ENCODE measurements around the gene KIAA1217.

The KIAA1217 gene

DNA sequence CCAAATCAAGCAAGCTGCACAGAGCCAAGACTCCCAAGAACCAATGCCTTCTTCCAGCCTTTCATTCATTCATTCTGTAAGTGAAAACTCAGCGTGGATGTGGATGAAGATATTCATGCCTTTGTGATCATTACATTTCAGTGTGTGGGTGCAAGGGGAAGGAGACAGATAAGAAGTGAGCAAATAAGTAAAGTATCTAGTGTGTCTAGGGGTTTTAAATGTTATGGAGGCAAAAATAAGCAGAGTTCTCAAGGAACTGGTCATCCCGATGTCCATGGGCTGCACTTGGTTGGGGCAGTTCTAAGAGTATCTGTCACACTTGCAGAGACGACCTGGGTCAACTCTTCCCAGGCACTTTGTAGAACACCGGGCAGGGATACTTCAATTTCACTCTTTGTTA, 149.1 kb downstream of the KIAA1217 start:
- no peak for DNase-seq (ENCODE audit: low read depth in 2 of 2, low spot score in 1 of 2)

DNA sequence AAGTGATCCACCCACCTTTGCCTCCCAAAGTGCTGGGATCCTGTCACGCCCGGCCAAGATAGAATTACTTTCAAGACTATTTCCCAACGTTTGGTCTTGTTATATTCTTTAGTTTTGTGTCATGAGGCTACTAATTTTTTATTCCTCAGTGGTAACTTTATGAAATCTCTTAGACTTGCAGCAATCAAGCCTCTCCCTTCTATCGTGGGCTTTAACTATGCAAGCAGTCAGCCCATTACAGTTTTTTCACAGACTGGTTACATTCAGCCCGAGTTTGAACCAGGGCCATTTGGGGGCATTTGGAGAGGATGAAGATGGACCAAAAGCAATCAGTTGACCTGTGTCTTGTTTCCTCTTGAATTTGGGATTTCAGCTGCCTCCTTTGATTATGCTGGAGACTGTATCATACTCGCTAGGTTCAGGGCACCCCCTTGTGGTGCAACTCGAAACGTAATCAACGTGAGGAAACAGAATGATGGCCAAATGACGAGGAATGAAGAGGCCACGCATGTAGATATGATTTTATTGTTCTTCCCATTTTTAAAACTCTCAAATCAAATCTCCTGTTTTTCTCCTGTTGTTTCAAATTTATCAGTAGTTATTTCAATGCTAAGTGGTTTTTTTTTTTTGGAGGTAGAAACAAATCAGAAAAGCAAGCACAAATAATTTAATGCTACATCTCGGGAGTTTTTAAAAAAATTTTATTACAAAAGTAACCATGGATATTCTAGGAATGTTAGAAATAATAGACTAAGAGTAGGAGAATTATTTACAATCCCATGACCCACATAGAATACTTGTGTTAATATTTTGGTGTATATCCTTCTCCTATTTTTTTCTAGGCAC, 151.6 kb downstream of the KIAA1217 start:
- DNase-seq (ENCODE audit: low read depth in 2 of 2, low spot score in 1 of 2) = no peak

DNA sequence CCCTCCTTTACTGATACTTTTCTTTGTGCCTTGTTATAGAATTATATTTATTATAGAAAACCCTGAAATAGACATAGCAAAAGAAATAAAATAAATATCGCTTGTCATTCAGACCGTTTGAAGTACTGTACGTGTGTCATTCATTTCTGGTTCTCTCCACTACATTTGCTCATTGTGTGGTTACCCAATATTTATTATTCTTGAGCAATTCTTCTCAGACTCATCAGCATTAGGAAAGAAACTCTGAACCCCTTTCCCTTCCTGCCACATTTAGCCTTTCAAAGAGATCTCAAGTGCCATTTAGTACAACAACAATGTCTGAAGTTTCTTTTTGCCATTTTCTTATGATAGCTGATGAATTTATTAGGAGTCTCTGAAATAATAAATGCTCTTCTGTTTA, 154.1 kb downstream of the KIAA1217 start:
- DNase-seq (ENCODE audit: low read depth in 2 of 2, low spot score in 1 of 2) = no peak

DNA sequence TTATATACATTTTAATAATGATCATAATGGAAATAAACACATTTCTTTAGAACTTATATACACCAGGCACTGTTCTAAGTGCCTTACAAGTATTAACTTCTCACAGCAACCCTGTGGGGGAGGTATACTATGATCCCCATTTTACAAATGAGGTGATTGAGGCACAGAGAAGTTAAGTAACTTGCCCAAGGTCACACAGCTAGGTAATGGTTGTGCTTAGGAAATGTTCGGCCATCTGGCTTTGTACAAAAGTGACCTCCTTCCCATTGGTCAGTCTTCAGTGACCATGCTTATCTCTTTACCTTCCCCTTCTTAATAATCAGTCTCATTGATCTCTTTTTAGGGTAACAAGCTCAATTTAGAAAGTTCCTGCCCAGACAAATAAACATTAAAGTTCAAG, 158.8 kb downstream of the KIAA1217 start:
- DNase-seq (ENCODE audit: low read depth in 2 of 2, low spot score in 1 of 2) = no peak

DNA sequence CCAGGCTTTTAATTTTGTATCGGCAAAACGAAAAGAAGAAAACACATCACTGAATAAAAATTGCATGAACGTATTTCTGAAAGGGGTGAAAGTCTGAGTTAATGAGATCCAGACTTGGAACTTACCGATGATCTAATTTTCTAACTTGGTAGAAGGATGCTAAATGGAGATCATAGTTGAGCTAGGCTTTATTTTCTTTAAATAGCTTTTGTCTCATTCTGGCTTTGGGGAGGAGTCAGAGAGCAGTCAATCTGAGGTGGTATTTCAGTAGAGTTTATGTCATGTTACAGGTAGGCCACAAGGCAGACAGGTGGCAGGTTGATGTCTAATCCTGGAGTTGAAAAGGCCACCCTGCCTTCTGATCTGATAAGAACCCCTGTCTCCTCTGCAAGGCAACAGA, 161.9 kb downstream of the KIAA1217 start:
- DNase-seq (ENCODE audit: low read depth in 2 of 2, low spot score in 1 of 2) = no peak

DNA sequence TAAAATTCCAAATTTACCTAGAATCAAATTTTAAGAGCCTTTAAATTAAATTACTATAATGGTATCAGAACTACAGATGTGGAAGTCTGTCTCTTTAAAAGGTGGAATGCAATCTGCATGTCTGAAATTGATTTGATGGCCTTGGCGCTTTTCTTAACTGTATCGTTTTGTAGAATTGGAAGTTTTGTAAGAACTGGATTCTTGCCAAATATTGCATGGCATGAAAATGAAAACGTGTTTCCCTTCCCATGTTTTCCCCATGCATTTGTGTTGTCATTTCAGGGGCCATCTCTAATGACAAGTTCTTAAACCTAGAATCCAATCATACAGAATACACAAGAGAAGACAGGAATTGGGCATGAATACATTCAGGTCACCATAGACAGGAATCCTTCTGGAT, 162.5 kb downstream of the KIAA1217 start:
- no peak for DNase-seq (ENCODE audit: low read depth in 2 of 2, low spot score in 1 of 2)

DNA sequence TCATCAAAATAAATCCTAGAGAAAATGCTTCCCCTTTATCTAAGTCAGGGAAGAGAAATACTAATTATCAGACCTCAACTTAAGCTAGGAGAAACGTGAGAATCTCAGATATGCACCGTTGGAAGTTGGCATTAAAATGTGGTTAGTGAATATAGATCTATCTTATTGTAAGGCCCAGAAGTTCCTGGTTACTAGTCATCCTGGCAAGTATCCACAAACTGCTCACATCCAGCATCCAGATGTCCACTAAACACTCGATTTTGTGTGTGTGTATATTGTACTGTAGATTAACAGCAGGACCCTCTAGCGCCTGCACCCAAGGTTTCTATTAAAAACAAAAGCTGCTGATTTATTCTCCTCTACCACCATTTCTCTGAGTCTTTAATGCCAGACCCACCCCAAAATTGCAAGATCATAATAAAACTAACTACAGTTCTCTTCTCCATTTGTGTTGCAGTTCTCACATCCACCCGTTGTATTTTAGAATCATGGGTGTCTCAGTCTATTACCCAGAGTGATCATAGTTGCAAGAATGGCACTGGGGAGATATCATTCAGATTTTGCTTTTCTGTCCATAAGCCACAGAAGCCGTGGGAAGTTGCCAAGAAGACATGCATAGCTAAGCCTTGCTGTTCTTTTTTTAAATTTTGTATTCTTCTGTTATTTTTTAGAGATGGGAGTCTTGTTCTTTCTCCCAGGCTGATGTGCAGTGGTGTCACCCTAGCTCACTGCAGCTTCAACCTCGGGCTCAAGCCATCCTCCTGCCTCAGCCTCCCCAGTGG, 165.4 kb downstream of the KIAA1217 start:
- no peak for DNase-seq (ENCODE audit: low read depth in 2 of 2, low spot score in 1 of 2)

DNA sequence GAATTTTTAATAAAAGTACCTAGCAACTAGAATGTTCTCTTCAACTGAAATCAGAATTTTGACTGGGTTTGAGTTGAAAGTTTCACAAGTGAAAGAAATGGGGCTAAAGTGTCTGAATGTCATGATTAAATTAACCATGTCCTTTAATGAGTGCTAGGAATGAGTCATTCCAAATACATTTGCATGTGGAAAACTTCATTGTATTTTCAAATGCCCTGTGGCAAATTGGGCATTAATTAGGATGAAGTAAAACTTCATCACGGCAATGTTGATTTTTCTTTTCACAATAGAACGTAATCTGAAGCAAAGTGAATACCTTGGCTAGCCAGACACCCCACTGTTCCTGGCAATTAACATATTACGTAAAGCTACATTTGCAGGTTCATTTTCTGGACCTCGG, 166.6 kb downstream of the KIAA1217 start:
- no peak for DNase-seq (ENCODE audit: low read depth in 2 of 2, low spot score in 1 of 2)

DNA sequence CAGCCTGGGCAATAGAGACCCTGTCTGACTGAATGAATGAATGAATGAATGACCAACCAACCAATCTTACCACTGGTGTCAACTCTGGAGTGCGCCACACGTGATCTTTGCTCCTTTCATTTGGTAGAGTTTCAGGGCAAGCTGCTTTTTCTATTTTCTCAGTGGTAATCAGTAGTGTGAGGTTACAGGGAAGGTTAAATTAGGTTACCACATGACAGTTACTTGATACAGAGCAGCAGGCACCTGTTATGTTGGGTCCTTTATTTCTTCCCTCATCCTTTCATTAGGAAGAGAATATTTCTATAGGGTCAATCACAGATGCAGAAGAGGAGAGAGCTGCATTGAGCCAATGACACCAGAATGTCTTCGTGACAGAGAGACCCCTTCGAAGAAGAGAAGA, 167.8 kb downstream of the KIAA1217 start:
- no peak for DNase-seq (ENCODE audit: low read depth in 2 of 2, low spot score in 1 of 2)

DNA sequence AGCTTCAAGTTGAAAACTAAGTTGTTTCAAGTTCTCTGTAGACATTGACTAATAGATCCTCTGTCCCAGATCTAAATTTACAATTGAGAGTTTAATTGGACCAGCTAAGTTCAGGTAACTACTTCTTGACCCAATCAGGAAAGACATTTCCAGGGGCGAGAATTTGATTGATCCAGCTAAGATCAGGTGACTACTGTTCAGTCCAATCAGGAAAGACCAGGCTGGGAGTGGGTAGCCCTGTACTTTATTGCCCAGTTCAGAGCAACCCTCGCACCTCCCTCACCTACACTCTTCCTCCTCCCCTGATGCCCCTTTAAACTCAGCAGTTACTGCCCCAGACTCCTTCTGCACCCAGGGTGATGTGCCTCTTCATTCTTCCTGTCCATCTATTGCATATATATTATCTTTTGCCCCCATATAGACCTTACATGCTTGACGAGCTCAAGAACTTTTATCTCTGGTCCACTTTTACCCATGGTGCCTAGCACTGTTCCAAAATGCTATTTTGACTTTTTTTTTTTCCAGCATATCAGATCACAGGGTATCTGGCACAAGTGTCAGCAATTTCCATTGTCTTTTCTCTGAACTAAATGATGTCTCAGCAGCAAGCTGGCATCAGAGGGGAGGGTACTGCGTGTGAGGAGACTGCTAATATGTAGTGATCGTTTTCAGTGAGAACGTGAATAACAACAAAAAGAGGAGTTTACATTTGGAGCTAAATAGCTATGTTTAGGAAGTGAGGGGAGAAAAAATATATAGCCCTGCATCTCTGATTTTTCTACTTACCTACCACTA, 169.4 kb downstream of the KIAA1217 start:
- no peak for DNase-seq (ENCODE audit: low read depth in 2 of 2, low spot score in 1 of 2)

DNA sequence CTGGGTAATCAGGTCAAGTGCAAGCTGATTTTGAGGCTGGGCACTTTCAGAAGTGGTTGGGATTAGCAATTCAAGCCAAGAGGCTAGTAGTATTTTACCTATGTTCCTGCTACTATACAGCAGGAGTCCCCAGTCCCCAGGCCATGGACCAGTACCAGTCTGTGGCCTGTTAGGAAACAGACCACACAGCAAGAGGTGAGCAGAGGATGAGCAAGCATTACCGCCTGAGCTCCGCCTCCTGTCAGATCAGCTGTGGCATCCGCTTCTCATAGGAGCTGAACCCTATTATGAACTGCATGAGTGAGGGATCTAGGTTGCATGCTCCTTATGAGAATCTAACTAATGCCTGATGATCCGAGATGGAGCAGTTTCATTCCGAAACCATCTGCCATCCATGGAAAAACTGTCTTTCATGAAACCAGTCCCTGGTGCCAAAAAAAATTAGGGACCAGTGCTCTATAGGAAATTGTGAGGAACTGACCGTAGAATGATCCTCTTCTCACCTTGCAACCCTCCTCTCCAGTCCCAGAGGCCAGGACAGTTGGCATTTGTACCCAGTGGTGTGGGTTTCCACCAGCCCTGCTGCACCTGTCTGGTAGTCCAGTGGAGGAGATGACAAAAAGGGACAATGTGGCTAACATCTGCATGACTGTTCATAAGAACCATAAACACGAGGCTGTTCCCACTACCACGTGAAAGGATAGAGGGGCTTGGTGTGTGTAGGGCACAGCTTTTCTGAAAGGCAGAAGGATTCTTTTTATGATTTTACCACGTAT, 172.5 kb downstream of the KIAA1217 start:
- no peak for DNase-seq (ENCODE audit: low read depth in 2 of 2, low spot score in 1 of 2)

DNA sequence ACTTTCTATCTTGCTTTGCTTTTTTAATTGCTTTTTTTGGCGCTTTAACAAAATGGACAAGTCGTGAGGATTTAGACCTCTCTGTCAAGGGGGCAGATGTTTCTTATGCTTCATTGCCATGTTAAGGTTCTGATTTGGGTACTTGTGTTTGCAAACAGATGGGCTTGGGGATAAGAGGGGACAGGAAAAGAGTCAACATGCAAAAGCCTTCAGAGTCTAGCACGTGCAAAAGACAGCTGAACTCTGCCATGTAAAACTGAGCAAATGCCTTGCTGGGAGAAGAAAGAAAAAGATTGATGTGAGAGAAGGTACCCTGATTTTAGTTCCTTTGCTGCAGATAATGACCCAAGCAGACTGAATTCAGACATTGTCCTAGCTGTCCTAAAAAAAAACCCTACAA, 173.1 kb downstream of the KIAA1217 start:
- no peak for DNase-seq (ENCODE audit: low read depth in 2 of 2, low spot score in 1 of 2)

DNA sequence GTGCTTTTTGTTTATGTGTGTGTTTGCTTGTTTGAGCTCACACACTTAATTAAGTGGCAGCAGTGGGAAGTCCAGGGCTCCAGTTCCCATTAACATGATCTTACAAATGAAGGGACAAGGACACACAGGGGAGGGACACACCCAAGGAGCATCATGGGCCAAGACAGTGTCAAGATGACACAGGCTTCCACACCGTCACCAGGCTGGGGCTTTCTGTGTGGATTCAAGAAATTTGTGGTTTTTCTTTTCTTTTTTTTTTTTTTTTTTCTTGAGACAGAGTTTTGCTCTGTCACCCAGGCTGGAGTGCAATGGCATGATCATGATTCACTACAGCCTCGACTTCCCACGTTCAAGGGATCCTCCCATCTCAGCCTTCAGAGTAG, 173.6 kb downstream of the KIAA1217 start:
- DNase-seq (ENCODE audit: low read depth in 2 of 2, low spot score in 1 of 2) = no peak

DNA sequence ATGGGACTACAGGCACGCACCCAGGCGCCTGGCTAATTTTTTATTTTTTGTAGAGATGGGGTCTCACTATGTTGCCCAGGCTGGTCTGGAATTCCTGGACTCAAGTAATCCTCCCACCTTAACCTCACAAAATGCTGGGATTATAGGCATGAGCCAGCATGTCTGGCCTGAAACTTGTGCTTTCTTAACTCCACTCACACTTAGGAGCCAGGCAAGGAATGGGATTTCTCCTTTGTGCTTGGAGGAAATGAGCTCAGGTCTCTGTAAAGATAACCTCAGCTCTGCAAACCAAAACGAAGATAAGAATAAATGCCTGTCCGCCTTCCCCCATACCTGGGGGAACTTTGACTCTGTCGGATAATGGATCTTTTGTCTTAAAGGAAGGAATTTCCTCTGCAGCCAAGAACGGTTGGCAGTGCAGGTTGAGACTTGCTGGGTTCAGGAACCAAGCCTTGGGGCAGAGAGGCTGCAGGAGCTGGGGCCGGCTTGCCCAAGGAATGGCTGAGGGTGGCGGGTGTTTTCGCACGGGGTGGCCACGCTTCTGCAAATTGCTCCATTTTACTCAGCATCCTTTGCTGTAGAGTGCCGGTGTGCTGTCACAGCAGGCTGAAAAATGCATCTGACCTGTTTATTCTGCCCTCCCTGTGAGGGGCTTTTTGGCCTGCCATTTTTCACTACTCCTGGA, 174.2 kb downstream of the KIAA1217 start:
- DNase-seq (ENCODE audit: low read depth in 2 of 2, low spot score in 1 of 2) = no peak

DNA sequence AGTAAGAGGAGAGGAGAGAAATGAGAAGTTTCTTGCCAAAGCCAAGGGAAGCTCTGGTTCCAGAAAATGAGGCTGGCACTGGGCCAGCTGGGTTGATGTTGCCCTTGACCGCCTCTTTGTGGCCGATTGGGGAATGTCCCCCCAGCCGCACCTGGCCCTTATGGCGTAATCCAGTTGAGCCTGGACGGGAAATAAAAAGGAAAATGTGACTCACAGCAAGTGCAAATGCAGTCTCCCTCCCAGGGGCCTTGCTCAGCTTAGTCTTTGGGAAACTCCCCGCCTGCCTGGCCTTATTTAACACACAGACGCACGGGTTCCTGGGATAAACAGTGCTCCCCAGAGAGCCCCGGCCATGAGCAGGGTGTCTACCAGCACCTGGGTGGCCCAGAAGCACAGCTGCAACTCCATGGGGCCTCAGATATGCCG, 174.8 kb downstream of the KIAA1217 start:
- no peak for DNase-seq (ENCODE audit: low read depth in 2 of 2, low spot score in 1 of 2)

DNA sequence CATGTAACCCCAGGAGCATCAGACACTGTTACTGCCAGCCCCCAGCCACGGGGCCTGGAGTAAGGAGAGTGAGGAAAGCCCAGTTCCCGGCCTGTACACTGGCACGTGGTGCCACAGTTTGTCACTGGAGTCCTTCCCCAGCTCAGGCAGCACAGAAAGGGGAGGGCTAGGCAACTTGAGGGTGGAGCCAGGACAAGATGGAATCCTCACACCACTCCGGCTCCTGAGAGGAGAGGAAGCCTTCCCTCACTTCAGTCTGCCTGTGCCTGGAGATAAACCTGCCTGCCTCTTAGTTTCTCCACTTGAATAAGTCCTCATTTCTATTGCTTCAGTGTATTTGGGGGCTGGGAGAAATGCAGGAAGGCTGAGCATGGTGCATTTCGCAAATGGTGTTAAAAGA, 176.0 kb downstream of the KIAA1217 start:
- DNase-seq (ENCODE audit: low read depth in 2 of 2, low spot score in 1 of 2) = no peak

DNA sequence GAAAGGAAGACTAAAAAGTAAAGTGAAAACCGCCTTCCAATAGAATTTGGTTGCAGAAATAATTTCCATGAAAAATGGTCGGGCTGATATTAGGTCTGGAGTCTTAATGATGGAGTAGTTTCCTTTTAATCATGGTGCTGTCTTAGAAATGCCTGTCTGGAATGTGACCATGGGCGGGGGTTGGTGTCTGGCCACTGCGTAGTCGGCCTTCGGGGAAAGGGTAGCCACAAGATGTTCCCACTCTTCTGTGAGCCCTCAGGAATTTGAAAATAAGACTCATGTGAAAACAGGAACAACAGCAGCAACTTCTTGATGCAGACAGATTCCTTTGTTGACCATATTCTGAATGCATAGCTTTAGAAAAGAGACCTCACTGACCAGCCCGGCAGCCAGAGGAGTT, 176.8 kb downstream of the KIAA1217 start:
- no peak for DNase-seq (ENCODE audit: low read depth in 2 of 2, low spot score in 1 of 2)

DNA sequence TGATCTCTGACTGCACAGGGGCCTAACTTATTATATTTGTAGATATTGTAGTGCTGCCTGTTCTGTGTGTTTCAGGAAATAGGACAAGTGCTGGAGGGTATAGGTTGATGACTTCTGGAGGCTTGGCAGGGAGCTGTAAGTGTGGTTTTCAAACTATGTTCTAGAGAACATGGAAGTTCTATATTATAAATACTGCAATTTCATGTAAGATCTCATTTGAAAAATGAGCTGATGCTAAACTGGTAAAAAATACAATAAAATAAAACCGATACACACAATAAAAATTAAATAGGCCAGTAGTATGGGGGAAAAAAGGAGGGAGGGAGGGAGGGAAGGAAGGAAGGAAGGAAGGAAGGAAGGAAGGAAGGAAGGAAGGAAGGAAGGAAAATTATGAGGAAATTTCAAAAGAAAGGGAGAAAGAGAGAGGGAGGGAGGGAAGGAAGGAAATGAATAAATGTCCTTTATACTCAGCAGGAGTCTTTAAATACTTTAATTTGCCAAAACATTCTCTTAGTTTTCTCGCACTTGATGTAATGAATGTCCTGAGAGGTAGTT, 181.3 kb downstream of the KIAA1217 start:
- no peak for DNase-seq (ENCODE audit: low read depth in 2 of 2, low spot score in 1 of 2)

DNA sequence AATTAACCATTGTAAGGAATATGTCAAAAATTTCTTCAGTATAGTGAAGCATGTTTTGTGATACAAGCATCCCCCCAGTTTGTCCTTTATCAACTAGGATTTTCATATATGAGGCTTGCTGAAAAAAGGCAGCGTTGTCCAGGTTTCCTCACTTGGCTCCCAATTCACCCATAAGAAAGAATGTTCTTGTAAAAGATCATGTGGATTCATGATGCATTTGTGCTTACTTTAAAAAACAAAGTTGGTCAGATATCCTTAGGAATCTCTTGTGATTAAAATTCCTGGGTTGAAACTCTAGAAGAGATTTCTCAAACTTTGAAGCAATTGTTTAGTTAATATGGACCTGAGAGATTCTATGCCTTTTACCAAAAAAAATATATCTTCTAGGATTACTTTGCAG, 181.8 kb downstream of the KIAA1217 start:
- DNase-seq (ENCODE audit: low read depth in 2 of 2, low spot score in 1 of 2) = no peak

DNA sequence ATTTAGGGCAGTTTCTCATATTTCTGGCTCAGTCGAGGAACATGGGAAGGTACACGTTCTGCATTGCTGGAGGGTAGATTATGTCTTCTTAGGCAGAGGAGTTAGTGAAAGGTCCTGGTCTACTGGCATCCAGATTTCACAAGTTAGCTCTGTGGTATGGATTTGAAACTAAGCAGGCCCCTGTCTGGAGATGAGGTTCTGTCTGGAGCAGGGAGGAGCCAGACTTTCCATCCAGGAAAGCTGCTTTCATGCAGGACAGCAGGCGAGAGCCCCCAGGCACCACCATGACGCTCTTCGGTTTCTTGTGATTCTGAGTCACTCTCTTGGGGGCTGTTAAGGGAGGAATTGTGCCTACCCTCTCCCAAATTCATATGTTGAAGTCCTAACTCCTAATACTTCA, 184.3 kb downstream of the KIAA1217 start:
- DNase-seq (ENCODE audit: low read depth in 2 of 2, low spot score in 1 of 2) = no peak

All from stimulated activated CD8-positive, alpha-beta memory T cell treated with anti-CD3 and anti-CD28 coated beads, Interleukin-4, amount 100 ng/mL, for 4 hours (primary cell).